ENCODE data around the gene CD58. TPM values are rescaled to one million over a fixed set of nuclear protein-coding genes. Genes with fewer than 3 reads are reported as not detected.

The CD58 gene
- total RNA-seq, 120 experiments from 2014 or later = 1.2 to 9.8 (median 5.0) TPM

Small RNAs within 50 kb of the gene (microRNA-seq; reads per million reads assigned to microRNA genes)
- 0 reads per million in 43 experiments for gene MIR548AC

Other genes with a start within 250 kb of the CD58 start
- 100 to 1,000 TPM; 225 to 944 (median 658) TPM for gene ATP1A1, start 197.8 kb downstream of the CD58 start, total RNA-seq
- 10 to 100 TPM in 83 of 120 experiments, 1 to 10 TPM in 37; 2.4 to 21.5 (median 11.9) TPM for gene IGSF3, start 96.7 kb upstream of the CD58 start, total RNA-seq
- gene CD2, start 183.4 kb upstream of the CD58 start, total RNA-seq = 1 to 10 TPM in 8 of 120 experiments, under 1 TPM in 23, not detected in 89; 0.26 to 2.6 (median 0.51) TPM

Data from dorsolateral prefrontal cortex (tissue), 118 donors.